Tongue (tissue), 3 donors: ENCODE measurements around the gene NCL. TPM values are rescaled to one million over a fixed set of nuclear protein-coding genes. Genes with fewer than 3 reads are reported as not detected.
"Not testable (repeated sequence)": the region's sequence is repeated elsewhere in the genome, so short reads cannot be mapped to it uniquely, and the experiment has no call there.

Source experiments
- DNase-seq: peaks from one replicate; pipeline ENCODE4 v3.0.0-alpha.2; 2015
- small RNA-seq: library from RNA; depleted of rRNA; stranded (forward); fragments of <200 nt; gene quantifications from one replicate; pipeline ENCODE3, GENCODE V24; 2014; ENCODE audit warnings: low replicate concordance
- total RNA-seq: library from RNA; depleted of rRNA; stranded (reverse); fragments of >200 nt; gene quantifications from one replicate; pipeline ENCODE4 v1.2.3, GENCODE V29; 2014

NCL gene
- total RNA-seq, 1 donor from 2014 or later: 262 TPM

DNA sequence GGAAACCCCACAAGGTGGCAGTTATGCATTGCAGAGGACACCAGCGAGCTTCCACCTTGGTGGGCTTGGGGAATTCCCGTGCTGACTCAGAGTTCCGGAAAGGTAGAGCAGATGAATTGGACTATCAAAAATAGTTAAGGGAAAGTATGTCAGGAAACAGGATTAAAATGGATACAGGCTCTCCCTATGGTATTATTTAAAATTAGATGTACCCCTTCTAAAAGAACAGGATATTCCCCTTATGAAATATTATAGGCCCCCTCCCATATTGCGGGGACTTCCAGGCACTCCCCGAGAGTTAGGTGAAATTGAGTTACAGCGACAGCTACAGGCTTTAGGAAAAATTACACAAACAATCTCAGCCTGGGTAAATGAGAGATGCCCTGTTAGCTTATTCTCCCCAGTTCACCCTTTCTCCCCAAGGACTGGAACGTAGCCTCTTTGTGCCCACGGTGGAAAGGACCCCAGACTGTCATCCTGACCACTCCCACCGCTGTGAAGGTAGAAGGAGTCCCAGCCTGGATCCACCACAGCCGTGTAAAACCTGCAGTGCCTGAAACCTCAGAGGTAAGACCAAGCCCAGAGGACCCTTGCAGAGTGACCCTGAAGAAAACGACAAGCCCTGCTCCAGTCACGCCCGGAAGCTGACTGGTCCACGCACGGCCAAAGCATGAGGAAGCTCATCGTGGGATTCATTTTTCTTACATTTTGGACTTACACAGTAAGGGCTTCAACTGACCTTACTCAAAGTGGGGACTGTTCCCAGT is 58.5 kb downstream of the NCL start:
- DNase-seq: not testable (repeated sequence)

GRCh38 chr2:231404183-231404578 is 60.1 kb downstream of the NCL start:
- DNase-seq: not testable (repeated sequence)

Small RNA genes within 50 kb of the gene (small RNA-seq; reads per million reads assigned to genes)
- gene RNU2-22P: not detected
- 8.4 reads per million, percentile 93 among the genes with 10 or more reads in this experiment for gene SNORA75
- gene SNORD20: not detected
- 1,806 reads per million, percentile 99 among the genes with 10 or more reads in this experiment for gene SNORD82

Other genes with a start within 250 kb of the NCL start
- 2.8 TPM for gene B3GNT7, start 68.8 kb downstream of the NCL start, total RNA-seq
- 0.41 TPM for gene NMUR1, start 66.0 kb upstream of the NCL start, total RNA-seq
- not detected for gene TEX44, start 128.4 kb upstream of the NCL start, total RNA-seq
- gene PTMA, start 244.0 kb upstream of the NCL start, total RNA-seq: 543 TPM